ENCODE measurements around the gene CANT1. TPM values are rescaled to one million over a fixed set of nuclear protein-coding genes. Genes with fewer than 3 reads are reported as not detected.

The CANT1 gene
- total and polyA plus RNA-seq, 9 of the 15 experiments (the other 6 are each of a cell fraction or from before 2014, with no cell fraction given) = 2.7 to 66.4 (median 22.5) TPM

GRCh38 chr17:79009397-79010303 is at the start of gene CANT1 (continued):
- no peak for TF ChIP-seq ZBTB43 (CRISPR knock-in tag; IDR thresholded peaks at IDR 0.05)
- TF ChIP-seq, protein P1, sequence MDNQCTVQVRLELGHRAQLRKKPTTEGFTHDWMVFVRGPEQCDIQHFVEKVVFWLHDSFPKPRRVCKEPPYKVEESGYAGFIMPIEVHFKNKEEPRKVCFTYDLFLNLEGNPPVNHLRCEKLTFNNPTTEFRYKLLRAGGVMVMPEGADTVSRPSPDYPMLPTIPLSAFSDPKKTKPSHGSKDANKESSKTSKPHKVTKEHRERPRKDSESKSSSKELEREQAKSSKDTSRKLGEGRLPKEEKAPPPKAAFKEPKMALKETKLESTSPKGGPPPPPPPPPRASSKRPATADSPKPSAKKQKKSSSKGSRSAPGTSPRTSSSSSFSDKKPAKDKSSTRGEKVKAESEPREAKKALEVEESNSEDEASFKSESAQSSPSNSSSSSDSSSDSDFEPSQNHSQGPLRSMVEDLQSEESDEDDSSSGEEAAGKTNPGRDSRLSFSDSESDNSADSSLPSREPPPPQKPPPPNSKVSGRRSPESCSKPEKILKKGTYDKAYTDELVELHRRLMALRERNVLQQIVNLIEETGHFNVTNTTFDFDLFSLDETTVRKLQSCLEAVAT (IDR thresholded peaks at IDR 0.05) = no peak
- no peak for TF ChIP-seq PTBP1 (IDR thresholded peaks at IDR 0.05; ENCODE audit: low read depth, low read length)
- no peak for TF ChIP-seq SRSF1 (IDR thresholded peaks at IDR 0.05; ENCODE audit: low read depth, low read length)
- TF ChIP-seq BCL6 (CRISPR knock-in tag; IDR thresholded peaks at IDR 0.05) = no peak
- no peak for TF ChIP-seq ZNF239 (CRISPR knock-in tag; IDR thresholded peaks at IDR 0.05)
- no peak for TF ChIP-seq THRAP3 (IDR thresholded peaks at IDR 0.05; ENCODE audit: borderline replicate concordance)
- TF ChIP-seq ZNF184 (CRISPR knock-in tag; IDR thresholded peaks at IDR 0.05) = no peak
- no peak for TF ChIP-seq YBX1 (IDR thresholded peaks at IDR 0.05)
- no peak for TF ChIP-seq KAT8 (IDR thresholded peaks at IDR 0.05; ENCODE audit: low read depth)
- TF ChIP-seq, protein P2, sequence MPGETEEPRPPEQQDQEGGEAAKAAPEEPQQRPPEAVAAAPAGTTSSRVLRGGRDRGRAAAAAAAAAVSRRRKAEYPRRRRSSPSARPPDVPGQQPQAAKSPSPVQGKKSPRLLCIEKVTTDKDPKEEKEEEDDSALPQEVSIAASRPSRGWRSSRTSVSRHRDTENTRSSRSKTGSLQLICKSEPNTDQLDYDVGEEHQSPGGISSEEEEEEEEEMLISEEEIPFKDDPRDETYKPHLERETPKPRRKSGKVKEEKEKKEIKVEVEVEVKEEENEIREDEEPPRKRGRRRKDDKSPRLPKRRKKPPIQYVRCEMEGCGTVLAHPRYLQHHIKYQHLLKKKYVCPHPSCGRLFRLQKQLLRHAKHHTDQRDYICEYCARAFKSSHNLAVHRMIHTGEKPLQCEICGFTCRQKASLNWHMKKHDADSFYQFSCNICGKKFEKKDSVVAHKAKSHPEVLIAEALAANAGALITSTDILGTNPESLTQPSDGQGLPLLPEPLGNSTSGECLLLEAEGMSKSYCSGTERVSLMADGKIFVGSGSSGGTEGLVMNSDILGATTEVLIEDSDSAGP (CRISPR knock-in tag; IDR thresholded peaks at IDR 0.05) = no peak
- peak; percentile 98 for TF ChIP-seq NRF1 (conservative IDR thresholded peaks at IDR 0.05 in 1 of 2, IDR thresholded peaks at IDR 0.05 in 1 of 2)
- TF ChIP-seq ATF7 (IDR thresholded peaks at IDR 0.05) = peak; percentile 41; the same call in 1 of the 2 replicates
- no peak for TF ChIP-seq SIRT6 (IDR thresholded peaks at IDR 0.05; ENCODE audit: low read depth, low read length)
- TF ChIP-seq SOX6 (IDR thresholded peaks at IDR 0.05) = no peak
- 0 out of 2 replicates have a peak, but pooled peaks have one; percentile 21 for TF ChIP-seq ETV5 (CRISPR knock-in tag; IDR thresholded peaks at IDR 0.05; ENCODE audit: low read depth)
- TF ChIP-seq TAF15 (IDR thresholded peaks at IDR 0.05; ENCODE audit: low read depth, low read length) = no peak
- no peak for TF ChIP-seq E2F3 (CRISPR knock-in tag; IDR thresholded peaks at IDR 0.05)
- TF ChIP-seq TCF15 (CRISPR knock-in tag; IDR thresholded peaks at IDR 0.05) = no peak
- no peak for TF ChIP-seq ELF4 (CRISPR knock-in tag; IDR thresholded peaks at IDR 0.05)
- no peak for TF ChIP-seq MBD2 (IDR thresholded peaks at IDR 0.05; ENCODE audit: borderline replicate concordance, low read depth)
- no peak for TF ChIP-seq OTX1 (CRISPR knock-in tag; IDR thresholded peaks at IDR 0.05)
- no peak for TF ChIP-seq ZNF644 (tag; IDR thresholded peaks at IDR 0.05; ENCODE audit: low read depth)
- no peak for TF ChIP-seq ELK3 (CRISPR knock-in tag; IDR thresholded peaks at IDR 0.05)
- no peak for TF ChIP-seq ZNF408 (CRISPR knock-in tag; IDR thresholded peaks at IDR 0.05; ENCODE audit: low read depth)
